ENCODE measurements around the gene GLDC. TPM values are rescaled to one million over a fixed set of nuclear protein-coding genes. Genes with fewer than 3 reads are reported as not detected.

The GLDC gene
- total RNA-seq, 1 experiment from 2014 or later = 145 TPM

GRCh38 chr9:6689893-6690674 lies 44.6 kb upstream of the GLDC start (continued):
- no peak for TF ChIP-seq HMGXB4 (CRISPR knock-in tag; IDR thresholded peaks at IDR 0.05)

- H3K4me1 Mint-ChIP-seq = peaks cover 27% of the 10 kb centered on the region
- H3K36me3 Mint-ChIP-seq = peaks cover 9% of the 10 kb centered on the region; the same call in 1 of the 2 replicates
- ChIA-PET POLR2A (no interaction called here), CTCF (no interaction called here)
- no peaks in the 10 kb centered on the region for H3K27me3 Mint-ChIP-seq (ENCODE audit: low read depth)
- TF ChIP-seq ZNF121 (CRISPR knock-in tag; IDR thresholded peaks at IDR 0.05) (peak; percentile 53; the same call in 1 of the 2 replicates), ZNF138 (CRISPR knock-in tag; conservative IDR thresholded peaks at IDR 0.05) (no peak)
- no peak overlapping the region for H3K27ac Mint-ChIP-seq
- no peak for DNase-seq (ENCODE audit: low spot score)
- no peak for ATAC-seq
- no peak overlapping the region for H3K4me3 Mint-ChIP-seq
- no peaks in the 10 kb centered on the region for H3K9me3 Mint-ChIP-seq
Measured at GRCh38 chr9:6687180-6687579, 41.7 kb upstream of the GLDC start.

- TF ChIP-seq OVOL2 (CRISPR knock-in tag; IDR thresholded peaks at IDR 0.05; ENCODE audit: borderline replicate concordance) (no peak), JAZF1 (CRISPR knock-in tag; IDR thresholded peaks at IDR 0.05) (no peak), NR1H2 (CRISPR knock-in tag; IDR thresholded peaks at IDR 0.05) (no peak), E2F4 (CRISPR knock-in tag; IDR thresholded peaks at IDR 0.05; ENCODE audit: borderline replicate concordance, low read depth) (no peak), HMGXB4 (CRISPR knock-in tag; IDR thresholded peaks at IDR 0.05) (no peak), NR2C2 (CRISPR knock-in tag; IDR thresholded peaks at IDR 0.05) (no peak), EMX1 (CRISPR knock-in tag; IDR thresholded peaks at IDR 0.05) (no peak), MLX (CRISPR knock-in tag; IDR thresholded peaks at IDR 0.05) (no peak)
- Mint-ChIP-seq H3K4me3 (no peak overlapping the region), H3K4me1 (peaks cover 20% of the 10 kb centered on the region), H3K27me3 (ENCODE audit: low read depth) (no peaks in the 10 kb centered on the region), H3K36me3 (peaks cover 9% of the 10 kb centered on the region; the same call in 1 of the 2 replicates), H3K9me3 (no peaks in the 10 kb centered on the region), H3K27ac (peak overlapping the region; percentile 90)
- ChIA-PET POLR2A (interaction anchor here (1.0 kb wide), 1 partner anchor 17 kb away, joined by 4 read pairs; no protein-coding TSS in a partner anchor), CTCF (interaction anchor here (1.9 kb wide), 1 partner anchor 53 kb away, joined by 6 read pairs; no protein-coding TSS in a partner anchor)
- ATAC-seq (no peak), DNase-seq (ENCODE audit: low spot score) (no peak)
Measured at GRCh38 chr9:6686396-6686795, 40.9 kb upstream of the GLDC start.

GRCh38 chr9:6681957-6682501 lies 36.5 kb upstream of the GLDC start:
- H3K4me1 Mint-ChIP-seq = peaks cover 18% of the 10 kb centered on the region
- no peaks in the 10 kb centered on the region for H3K27me3 Mint-ChIP-seq (ENCODE audit: low read depth)
- DNase-seq (ENCODE audit: low spot score) (no peak), ATAC-seq (no peak)
- CTCF ChIA-PET = interaction anchor here (0.7 to 1.6 kb wide), 5 partner anchors 15 to 145 kb away, joined by 3 to 6 read pairs (median 4); no protein-coding TSS in a partner anchor
- H3K36me3 Mint-ChIP-seq = peaks cover 15% of the 10 kb centered on the region; the same call in 1 of the 2 replicates
- POLR2A ChIA-PET = interaction anchor here (0.6 to 1.4 kb wide), 7 partner anchors 11 to 145 kb away, joined by 3 to 10 read pairs (median 3); partner anchors contain the start of gene KDM4C
- H3K27ac Mint-ChIP-seq = peak overlapping the region; percentile 99
- peak overlapping the region; percentile 86 for H3K4me3 Mint-ChIP-seq
- H3K9me3 Mint-ChIP-seq = peaks cover 4% of the 10 kb centered on the region
- TF ChIP-seq TEAD4 (CRISPR knock-in tag; IDR thresholded peaks at IDR 0.05) (no peak), ZNF512 (CRISPR knock-in tag; IDR thresholded peaks at IDR 0.05; ENCODE audit: borderline replicate concordance) (no peak), PREB (CRISPR knock-in tag; IDR thresholded peaks at IDR 0.05; ENCODE audit: borderline replicate concordance) (no peak), NFYB (CRISPR knock-in tag; conservative IDR thresholded peaks at IDR 0.05; ENCODE audit: low read depth) (no peak), PRDM15 (CRISPR knock-in tag; IDR thresholded peaks at IDR 0.05) (no peak)

Data from WTC11 (cell line).